MCF 10A (cell line): Measurements from ENCODE around the gene DMXL1. TPM values are rescaled to one million over a fixed set of nuclear protein-coding genes. Genes with fewer than 3 reads are reported as not detected.
A peak's percentile ranks its signal among the peaks of the same experiment; 100 is the strongest.

Source experiments
- BruUV-seq: library from RNA; stranded (reverse); fragments of 400-500 nt; replicated peaks from 2 replicates; lab custom pipeline; 2021; lab: Mats Ljungman, UMichigan
- CTCF ChIA-PET: fragments of 300-600 bp; sonication (Branson Sonifier 250); formaldehyde crosslinking; extraction: SDS; loops from one replicate; lab custom pipeline; 2021; ENCODE audit warnings: antibody characterized with exemption, inconsistent platforms; lab: Yijun Ruan, JAX
- POLR2A ChIA-PET: fragments of 300-600, 350-650 bp; sonication (Branson Sonifier 250); formaldehyde crosslinking; extraction: SDS; loops from one replicate; lab custom pipeline; 2020; ENCODE audit warnings: antibody characterized with exemption, inconsistent platforms; lab: Yijun Ruan, JAX
- DNase-seq: peaks from one replicate; pipeline ENCODE4 v3.0.0-alpha.2; 2018; ENCODE audit not compliant: unreplicated experiment
- H3K27ac Mint-ChIP-seq: one replicate; pipeline ENCODE4 v1.8.0; 2022; ENCODE audit warnings: mild to moderate bottlenecking, low read depth, mixed read lengths; ENCODE audit not compliant: unreplicated experiment
- H3K27me3 Mint-ChIP-seq: one replicate; pipeline ENCODE4 v1.8.0; 2022; ENCODE audit warnings: mixed read lengths; ENCODE audit not compliant: insufficient read depth, unreplicated experiment
- H3K36me3 Mint-ChIP-seq: one replicate; pipeline ENCODE4 v1.8.0; 2022; ENCODE audit warnings: mild to moderate bottlenecking, moderate library complexity, mixed read lengths; ENCODE audit not compliant: insufficient read depth, unreplicated experiment
- H3K4me1 Mint-ChIP-seq: one replicate; pipeline ENCODE4 v1.8.0; 2022; ENCODE audit warnings: mixed read lengths; ENCODE audit not compliant: insufficient read depth, unreplicated experiment
- H3K4me3 Mint-ChIP-seq: one replicate; pipeline ENCODE4 v1.8.0; 2022; ENCODE audit warnings: mild to moderate bottlenecking, moderate library complexity, mixed read lengths; ENCODE audit not compliant: unreplicated experiment
- H3K9me3 Mint-ChIP-seq: one replicate; pipeline ENCODE4 v1.8.0; 2022; ENCODE audit warnings: mixed read lengths; ENCODE audit not compliant: unreplicated experiment
- CTCF ChIP-seq: fragments of 200-600 bp; IDR thresholded peaks from one replicate; pipeline ENCODE4 v1.8.0; 2022; ENCODE audit warnings: antibody characterized with exemption, mild to moderate bottlenecking; ENCODE audit not compliant: unreplicated experiment
- intact Hi-C: fragments of 100-400 bp; cut with micrococcal nuclease; formaldehyde crosslinking; loops from 2 replicates; pipeline ENCODE4 v1.14.1; 2022
- total RNA-seq: library from RNA; stranded (reverse); gene quantifications from 2 replicates; pipeline ENCODE4 v1.2.3, GENCODE V29; 2022

The DMXL1 gene
- total RNA-seq, 1 experiment from 2014 or later: 45.1 TPM

- DNase-seq: no peak
- BruUV-seq: no TSS peak
- Mint-ChIP-seq H3K4me1 (peaks cover 12% of the 10 kb centered on the region), H3K27me3 (no peaks in the 10 kb centered on the region), H3K27ac (no peak overlapping the region), H3K9me3 (peaks cover 6% of the 10 kb centered on the region), H3K36me3 (no peaks in the 10 kb centered on the region), H3K4me3 (no peak overlapping the region)
- no peak for TF ChIP-seq CTCF
- CTCF ChIA-PET: interaction anchor here (0.6 to 1.1 kb wide), 3 partner anchors 16 to 379 kb away, joined by 3 read pairs; no protein-coding TSS in a partner anchor
- POLR2A ChIA-PET: interaction anchor here (0.6 to 1.4 kb wide), 2 partner anchors 37 to 458 kb away, joined by 3 to 5 read pairs; partner anchors contain the start of gene DMXL1
- intact Hi-C loops: no loop called here
Observed at GRCh38 chr5:119033135-119033534, 37.8 kb upstream of the DMXL1 start.

- CTCF ChIA-PET: interaction anchor here (0.6 to 2.0 kb wide), 3 partner anchors 16 to 376 kb away, joined by 4 to 5 read pairs (median 4); no protein-coding TSS in a partner anchor
- H3K36me3 Mint-ChIP-seq: no peaks in the 10 kb centered on the region
Observed at GRCh38 chr5:119036101-119036762, 34.7 kb upstream of the DMXL1 start.

DNA sequence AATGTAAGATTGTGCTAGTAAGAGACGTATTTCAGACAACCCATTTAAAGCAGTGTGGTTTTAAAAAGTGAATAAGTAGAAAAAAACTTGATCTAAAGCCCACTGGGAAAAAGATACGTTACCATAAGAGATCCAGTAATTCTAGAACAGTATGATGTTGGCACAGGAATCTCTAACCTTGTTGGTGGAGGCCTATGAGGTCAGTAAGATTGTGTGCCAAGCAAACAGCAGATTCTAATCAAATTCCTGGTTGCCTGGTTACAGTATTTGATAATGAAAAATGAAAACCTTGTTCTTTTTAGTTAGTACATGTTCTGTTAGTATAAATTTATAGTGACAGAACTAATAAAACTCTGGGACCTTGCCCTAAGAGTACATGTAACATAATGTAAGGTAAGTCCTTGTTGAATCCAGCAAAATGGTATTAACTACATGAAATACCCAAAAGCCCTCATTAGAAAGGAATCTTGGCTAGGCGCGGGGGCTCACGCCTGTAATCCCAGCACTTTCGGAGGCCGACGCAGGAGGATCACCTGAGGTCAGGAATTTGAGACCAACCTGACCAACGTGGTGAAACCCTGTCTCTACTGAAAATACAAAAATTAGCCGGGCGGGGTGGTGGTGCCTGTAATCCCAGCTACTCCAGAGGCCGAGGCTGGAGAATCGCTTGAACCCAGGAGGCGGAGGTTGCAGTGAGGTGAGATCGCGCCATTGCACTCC lies 33.2 kb upstream of the DMXL1 start:
- no peak overlapping the region for H3K4me3 Mint-ChIP-seq
- TF ChIP-seq CTCF: no peak
- no peaks in the 10 kb centered on the region for H3K9me3 Mint-ChIP-seq
- no peak overlapping the region for H3K27ac Mint-ChIP-seq
- no peak for DNase-seq
- H3K36me3 Mint-ChIP-seq: no peaks in the 10 kb centered on the region
- H3K4me1 Mint-ChIP-seq: peaks cover 6% of the 10 kb centered on the region
- BruUV-seq: no TSS peak
- intact Hi-C loops: no loop called here
- H3K27me3 Mint-ChIP-seq: no peaks in the 10 kb centered on the region
- ChIA-PET POLR2A (no interaction called here), CTCF (interaction anchor here (2.0 kb wide), 1 partner anchor 17 kb away, joined by 4 read pairs; no protein-coding TSS in a partner anchor)

More at GRCh38 chr5:119036101-119036762, 34.7 kb upstream of the DMXL1 start:
- no peaks in the 10 kb centered on the region for H3K27me3 Mint-ChIP-seq
- peaks cover 12% of the 10 kb centered on the region for H3K4me1 Mint-ChIP-seq
- POLR2A ChIA-PET: interaction anchor here (0.6 to 1.7 kb wide), 2 partner anchors 35 to 105 kb away, joined by 3 to 13 read pairs; partner anchors contain the start of gene DMXL1
- H3K4me3 Mint-ChIP-seq: no peak overlapping the region
- no TSS peak for BruUV-seq
- peaks cover 6% of the 10 kb centered on the region for H3K9me3 Mint-ChIP-seq
- H3K27ac Mint-ChIP-seq: no peak overlapping the region
- TF ChIP-seq CTCF: no peak
- intact Hi-C loops: no loop called here
- DNase-seq: peak; percentile 83

GRCh38 chr5:119048246-119048645 lies 22.6 kb upstream of the DMXL1 start:
- Mint-ChIP-seq H3K9me3 (no peaks in the 10 kb centered on the region), H3K4me3 (no peak overlapping the region), H3K27me3 (no peaks in the 10 kb centered on the region), H3K4me1 (peaks cover 6% of the 10 kb centered on the region), H3K36me3 (no peaks in the 10 kb centered on the region), H3K27ac (no peak overlapping the region)
- CTCF ChIA-PET: interaction anchor here (0.5 to 1.6 kb wide), 5 partner anchors 14 to 364 kb away, joined by 3 to 10 read pairs (median 3); partner anchors contain the start of gene DTWD2
- intact Hi-C loops: no loop called here
- DNase-seq: no peak
- no peak for TF ChIP-seq CTCF
- POLR2A ChIA-PET: interaction anchor here (1.1 to 1.2 kb wide), 2 partner anchors 11 to 23 kb away, joined by 3 to 4 read pairs; partner anchors contain the start of gene DMXL1
- no TSS peak for BruUV-seq
